Gastrocnemius medialis (tissue), 4 donors: ENCODE measurements around the gene PRCC.

ENCODE experiments used
- CTCF ChIP-seq, 5 experiments: fragments of 450-650 bp in 3 of 5; fragments of 200-600 bp in 2 of 5; sonication (generic) in 2 of 5; IDR thresholded peaks in 4 of 5; conservative IDR thresholded peaks in 1 of 5; 1 replicate in 4 of 5; 2 replicates in 1 of 5; pipeline ENCODE4 v1.5.1; 2016 to 2019; ENCODE audit warnings: antibody characterized with exemption in 5 of 5, mild to moderate bottlenecking in 3 of 5, moderate library complexity in 3 of 5
- POLR2A ChIP-seq, 2 donors: fragments of 450-650 bp; IDR thresholded peaks; one replicate each; pipeline ENCODE4 v1.6.1; 2017; ENCODE audit warnings: antibody characterized with exemption in 2 of 2, mild to moderate bottlenecking in 2 of 2, moderate library complexity in 2 of 2

DNA sequence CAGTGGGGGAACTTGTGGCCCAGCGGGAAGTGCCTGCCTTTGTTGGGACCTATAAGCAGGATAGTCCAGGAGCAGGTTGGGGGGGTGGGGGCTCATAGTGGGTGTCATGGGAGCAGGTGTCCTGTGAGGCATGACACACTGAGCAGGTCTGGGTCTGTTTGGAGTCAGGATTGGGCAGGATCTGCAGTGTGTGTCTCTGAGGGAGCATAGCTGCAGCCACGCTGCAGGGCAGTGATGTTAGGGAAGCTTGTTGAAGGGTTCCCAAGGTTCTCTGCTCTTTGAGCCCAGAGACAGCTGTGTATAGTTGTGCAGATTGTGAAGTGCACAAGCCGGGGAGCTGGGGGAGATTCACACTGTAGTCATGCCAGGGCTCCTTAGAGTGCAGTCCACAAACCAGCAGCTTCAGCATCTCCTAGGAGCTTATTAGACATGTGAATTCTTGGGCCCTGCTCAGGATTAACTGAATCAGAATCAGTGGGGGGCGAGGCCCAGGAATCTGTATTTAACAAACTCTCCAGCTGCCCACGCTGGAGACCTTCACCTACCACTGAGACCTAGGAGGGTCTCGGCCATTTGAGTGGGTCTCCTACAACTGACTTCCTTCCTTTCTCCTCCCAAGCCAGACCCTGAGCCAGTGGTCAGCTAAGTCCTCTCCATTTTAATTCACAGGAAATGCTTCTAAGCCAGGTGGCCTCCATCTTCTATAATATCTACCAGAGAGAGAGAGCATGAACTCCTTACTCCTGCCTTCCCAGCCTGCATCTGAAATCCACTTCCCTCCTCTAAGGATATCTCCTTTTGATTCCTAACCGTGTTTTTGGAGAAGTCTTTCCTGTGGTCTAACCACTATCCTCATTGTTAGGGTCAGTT, 80.5 kb downstream of the PRCC start:
- TF ChIP-seq CTCF (IDR thresholded peaks at IDR 0.05 in 4 of 5, conservative IDR thresholded peaks at IDR 0.05 in 1 of 5) (no peak), POLR2A (IDR thresholded peaks at IDR 0.05) (no peak)
